Heart left ventricle (tissue), 16 donors: ENCODE measurements around the gene SLC43A1. TPM values are rescaled to one million over a fixed set of nuclear protein-coding genes. Genes with fewer than 3 reads are reported as not detected.
A peak's percentile ranks its signal among the peaks of the same experiment; 100 is the strongest.

Source experiments
- ATAC-seq, 4 donors: fragments of 200-7000 bp; cut with Tn5 transposase; one replicate each; pipeline ENCODE4 v1.9.1; 2020 to 2022; ENCODE audit warnings: moderate library complexity in 4 of 4, mild to moderate bottlenecking in 3 of 4, moderate number of reproducible peaks in 1 of 4
- DNase-seq, 5 donors: peaks; one replicate each; pipeline ENCODE4 v3.0.0-alpha.2; 2020
- H3K27ac ChIP-seq, 12 donors: fragments of 200-600 bp; sonication (generic) in 4 of 12; one replicate each; pipeline versions ENCODE4 v1.5.0 to v1.8.0; 2016 to 2022; ENCODE audit warnings: mild to moderate bottlenecking in 2 of 12
- H3K27me3 ChIP-seq, 9 donors: fragments of 200-600 bp; sonication (generic) in 2 of 9; one replicate each; pipeline versions ENCODE4 v1.5.1 to v1.8.0; 2016 to 2022; ENCODE audit warnings: mild to moderate bottlenecking in 3 of 9
- H3K36me3 ChIP-seq, 9 donors: fragments of 200-600 bp; sonication (generic) in 2 of 9; one replicate each; pipeline versions ENCODE4 v1.5.0 to v1.8.0; 2018 to 2022; ENCODE audit warnings: mild to moderate bottlenecking in 2 of 9
- H3K4me1 ChIP-seq, 12 donors: fragments of 200-600 bp; sonication (generic) in 4 of 12; one replicate each; pipeline versions ENCODE4 v1.5.0 to v1.8.0; 2016 to 2022; ENCODE audit warnings: mild to moderate bottlenecking in 3 of 12
- H3K4me3 ChIP-seq, 12 donors: fragments of 200-600 bp; sonication (generic) in 4 of 12; one replicate each; pipeline versions ENCODE4 v1.5.0 to v1.8.0; 2017 to 2022; ENCODE audit warnings: mild to moderate bottlenecking in 9 of 12, moderate library complexity in 4 of 12
- H3K9me3 ChIP-seq, 12 donors: fragments of 200-600 bp; sonication (generic) in 4 of 12; one replicate each; pipeline versions ENCODE4 v1.5.0 to v1.8.0; 2016 to 2022; ENCODE audit warnings: mild to moderate bottlenecking in 1 of 12
- CTCF ChIP-seq, 12 donors: fragments of 200-600 bp; sonication (generic) in 4 of 12; IDR thresholded peaks; one replicate each; pipeline versions ENCODE4 v1.5.0 to v1.8.0; 2018 to 2022; ENCODE audit warnings: antibody characterized with exemption in 12 of 12, mild to moderate bottlenecking in 5 of 12
- POLR2A ChIP-seq, 2 donors: fragments of 450-650 bp; IDR thresholded peaks; one replicate each; pipeline ENCODE4 v1.6.1; 2017; ENCODE audit warnings: antibody characterized with exemption in 2 of 2, mild to moderate bottlenecking in 2 of 2, moderate library complexity in 2 of 2
- WGBS, 4 donors: extraction: QIAGEN DNeasy Blood & Tissue Kit in 2 of 4; methylation state at CpG; one replicate each; pipeline versions ENCODE4 v1.1.5 to v1.1.7; 2013 to 2018; 5-methylcytosine and 5-hydroxymethylcytosine counted together
- intact Hi-C, 10 donors: fragments of 100-400 bp; cut with DNase I; formaldehyde crosslinking; loops; one replicate each; pipeline versions ENCODE4 v1.11.1 to v1.14.2; 2022
- polyA plus RNA-seq, 2 donors: library from polyadenylated mRNA; stranded (reverse); fragments of 200-250 nt; gene quantifications; one replicate each; pipeline ENCODE4 v1.2.3, GENCODE V29; 2013
- total RNA-seq, 9 donors: library from RNA; depleted of rRNA in 2 of 9; stranded (reverse); fragments of >200 nt in 2 of 9; fragmentation: NEBNext Ultra II Directional in 3 of 9; extraction: Animal tissue kit (Norgen Biotek cat#: 25700) in 3 of 9; gene quantifications; one replicate each; pipeline versions ENCODE4 v1.1.0 to v1.2.4, GENCODE V29; 2016 to 2023
- donor health status: ischemic (EF 13 %, LVEDD 7.1; RV severe dilation, severe dysfunction).
- donor health status: healthy with polysubstance abuse.
- donor health status: DM: no; HTN: yes; CAD: no.
- donor health status: DM: no; HTN: no; CAD: no.
- donor health status: ischemic (EF 25% LVEDD 6.9; RV normal size, moderate dysfunction).
- donor health status: ischemic (EF 25% LVEDD 5.7; RV mildly dilated, moderate dysfunction).
- donor health status: healthy.
- donor health status: DM: yes; HTN: yes; CAD: no.
- donor health status: ischemic (EF 35%, LVEDD 5.7; RV mildly dilated, moderate dysfunction).
- donor health status: nonischemic (EF 11% LVEDD 7.7; RV severe dilation, severe dysfunction).
- donor health status: DM: yes; HTN: yes; CAD: no.
- donor health status: PGD.
- donor health status: ischemic (EF 29% LVEDD 5.4; RV normal size, mild dysfunction).
- donor health status: nonischemic (EF 23%, LVEDD 6.1; RV moderate dilation, normal function).

Gene SLC43A1
- total and polyA plus RNA-seq, 11 donors, result 2.7 to 12.3 (median 5.8) TPM

DNA sequence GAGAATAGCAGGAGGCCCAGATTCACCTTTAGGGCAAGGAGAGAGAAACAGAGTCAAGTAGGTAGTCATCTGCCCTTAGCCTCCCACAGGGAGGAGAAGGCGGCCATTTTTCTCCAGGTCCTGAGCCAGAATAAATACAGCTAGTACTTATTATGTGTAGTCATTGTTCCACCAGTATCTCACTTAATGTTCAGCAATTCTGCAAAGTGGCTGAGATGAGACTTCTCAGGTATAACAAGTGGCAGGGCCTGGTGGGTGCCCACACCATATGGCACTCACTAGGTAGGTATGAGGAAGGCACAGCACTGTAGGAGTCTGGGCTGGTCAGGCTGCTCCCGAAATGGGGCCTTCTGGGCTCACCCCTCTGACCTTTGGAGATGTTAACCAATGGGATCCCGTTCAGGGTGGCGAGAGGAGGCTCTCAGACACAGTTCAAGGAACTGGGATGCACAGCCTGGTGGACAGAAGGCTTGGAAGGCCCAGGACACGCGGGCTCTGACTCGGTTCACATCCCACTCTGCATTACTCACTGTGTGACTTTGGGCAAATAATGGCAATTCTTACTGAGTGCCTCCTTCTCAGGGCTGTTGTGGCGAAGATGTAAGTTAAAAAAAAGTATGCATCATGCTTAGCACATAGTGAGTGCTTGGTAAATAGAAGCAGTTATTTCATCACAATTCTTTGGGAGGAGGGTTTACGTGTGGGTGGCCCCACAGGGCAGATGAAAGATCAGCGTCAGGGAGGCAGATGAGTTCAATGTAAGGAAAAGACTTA lies 30.1 kb downstream of the SLC43A1 start:
- TF ChIP-seq CTCF (IDR thresholded peaks at IDR 0.05), result no peak
- no peak for TF ChIP-seq POLR2A (IDR thresholded peaks at IDR 0.05)
- DNase-seq (no peak), ATAC-seq (no peak)
- H3K4me3 ChIP-seq, result no peak overlapping the region
- H3K9me3 ChIP-seq, result no peaks in the 10 kb centered on the region
- peaks cover 0 to 33% (median 13%) of the 10 kb centered on the region in 9 donors for H3K27me3 ChIP-seq
- no peak overlapping the region for H3K27ac ChIP-seq
- intact Hi-C loops, result loop anchor here in 1 of 10 donors (10.0 kb wide), 1 partner anchor 141 kb away; no protein-coding TSS in a partner anchor
- peaks cover 0 to 55% (median 46%) of the 10 kb centered on the region in 9 donors for H3K36me3 ChIP-seq
- WGBS, 4 donors, result 92 to 93% (median 92%) methylated on average over 10 of the region's 10 CpGs
- peaks cover 0 to 23% (median 13%) of the 10 kb centered on the region in 12 donors for H3K4me1 ChIP-seq

- H3K27me3 ChIP-seq, result peaks cover 0 to 33% (median 13%) of the 10 kb centered on the region in 9 donors
- DNase-seq, result no peak
- no peak overlapping the region for H3K4me3 ChIP-seq
- intact Hi-C loops, result loop anchor here in 3 of 10 donors (5.0 to 10.0 kb wide), 2 partner anchors 137 to 139 kb away; no protein-coding TSS in a partner anchor
- TF ChIP-seq POLR2A (IDR thresholded peaks at IDR 0.05) (no peak), CTCF (IDR thresholded peaks at IDR 0.05) (no peak)
- ATAC-seq, result no peak
- peaks cover 0 to 23% (median 13%) of the 10 kb centered on the region in 12 donors for H3K4me1 ChIP-seq
- 83 to 96% (median 88%) methylated on average over 6 to 7 of the region's 7 CpGs for WGBS, 4 donors
- H3K9me3 ChIP-seq, result no peaks in the 10 kb centered on the region
- H3K36me3 ChIP-seq, result peaks cover 0 to 47% (median 37%) of the 10 kb centered on the region in 9 donors
- H3K27ac ChIP-seq, result no peak overlapping the region
These were observed 31.3 kb downstream of the SLC43A1 start for GRCh38 chr11:57484141-57484710.

DNA sequence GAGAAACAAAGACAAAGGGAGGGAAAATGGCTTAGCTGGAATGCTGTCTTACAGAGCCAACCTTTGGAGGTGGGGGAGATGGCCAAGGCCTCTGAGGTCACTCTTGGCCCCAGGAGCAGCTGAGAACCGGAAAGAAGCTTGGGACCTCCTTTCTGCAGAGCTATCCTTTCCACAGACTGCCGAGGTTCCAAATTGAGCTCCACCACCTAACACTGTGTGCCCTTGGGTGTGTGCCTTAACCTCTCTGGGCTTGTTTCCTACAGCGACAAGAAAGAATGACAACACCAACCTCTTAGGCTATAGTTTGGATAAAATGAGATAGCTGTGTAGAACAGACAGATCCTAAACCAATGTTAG lies 32.0 kb downstream of the SLC43A1 start:
- Histone ChIP-seq H3K4me1 (peaks cover 0 to 23% (median 13%) of the 10 kb centered on the region in 12 donors), H3K9me3 (no peaks in the 10 kb centered on the region), H3K4me3 (peak overlapping the region in 1 of 12 donors; percentile 46), H3K36me3 (peaks cover 0 to 40% (median 33%) of the 10 kb centered on the region in 9 donors), H3K27me3 (peaks cover 0 to 33% (median 13%) of the 10 kb centered on the region in 9 donors), H3K27ac (no peak overlapping the region)
- intact Hi-C loops, result loop anchor here in 4 of 10 donors (2.0 to 10.0 kb wide), 3 partner anchors 25 to 139 kb away; no protein-coding TSS in a partner anchor
- TF ChIP-seq POLR2A (IDR thresholded peaks at IDR 0.05), result no peak
- no peak for TF ChIP-seq CTCF (IDR thresholded peaks at IDR 0.05)
- 57 to 76% (median 64%) methylated on average over 3 of the region's 3 CpGs for WGBS, 4 donors
- DNase-seq (no peak), ATAC-seq (no peak)
